Endodermal cell (in vitro differentiated cells): Measurements from ENCODE around the gene APPBP2. TPM values are rescaled to one million over a fixed set of nuclear protein-coding genes. Genes with fewer than 3 reads are reported as not detected.
"Not testable (repeated sequence)": the region's sequence is repeated elsewhere in the genome, so short reads cannot be mapped to it uniquely, and the experiment has no call there.

Experiments used
- DNase-seq: peaks from one replicate; pipeline ENCODE4 v3.0.0-alpha.2; 2017
- H3K27ac ChIP-seq: 2 replicates; pipeline ENCODE4 v1.5.1; 2013; ENCODE audit warnings: mild to moderate bottlenecking, low read depth, low read length, moderate library complexity
- H3K27me3 ChIP-seq: 2 replicates; pipeline ENCODE4 v1.6.1; 2013; ENCODE audit warnings: mild to moderate bottlenecking, low read length, moderate library complexity; ENCODE audit not compliant: insufficient read depth, control insufficient read depth, poor library complexity, severe bottlenecking
- H3K36me3 ChIP-seq: 2 replicates; pipeline ENCODE4 v1.7.0; 2013; ENCODE audit warnings: mild to moderate bottlenecking, low read length, moderate library complexity; ENCODE audit not compliant: control insufficient read depth, insufficient read depth
- H3K4me1 ChIP-seq: one replicate; pipeline ENCODE4 v1.7.0; 2013; ENCODE audit warnings: low read length; ENCODE audit not compliant: control insufficient read depth, insufficient read depth
- H3K4me3 ChIP-seq: 2 replicates; pipeline ENCODE4 v1.5.1; 2013; ENCODE audit warnings: mild to moderate bottlenecking, low read length, moderate library complexity
- H3K9ac ChIP-seq: 2 replicates; pipeline ENCODE4 v1.6.1; 2013; ENCODE audit warnings: mild to moderate bottlenecking, low read length, moderate library complexity; ENCODE audit not compliant: poor library complexity, severe bottlenecking; ENCODE audit errors: extremely low read depth
- H3K9me3 ChIP-seq: 2 replicates; pipeline ENCODE4 v1.6.1; 2013; ENCODE audit warnings: mild to moderate bottlenecking, low read length, moderate library complexity; ENCODE audit not compliant: control insufficient read depth
- H3K27ac Mint-ChIP-seq: 2 replicates; pipeline ENCODE4 v1.8.0; 2020; ENCODE audit warnings: mixed read lengths
- H3K27me3 Mint-ChIP-seq: 2 replicates; pipeline ENCODE4 v1.8.0; 2021; ENCODE audit warnings: mild to moderate bottlenecking, mixed read lengths; ENCODE audit not compliant: insufficient read depth
- H3K36me3 Mint-ChIP-seq: 2 replicates; pipeline ENCODE4 v1.8.0; 2020; ENCODE audit warnings: low read depth, mixed read lengths
- H3K4me1 Mint-ChIP-seq: 2 replicates; pipeline ENCODE4 v1.8.0; 2020; ENCODE audit warnings: mixed read lengths
- H3K4me3 Mint-ChIP-seq: 2 replicates; pipeline ENCODE4 v1.8.0; 2020; ENCODE audit warnings: mild to moderate bottlenecking, moderate library complexity, mixed read lengths
- H3K9me3 Mint-ChIP-seq: 2 replicates; pipeline ENCODE4 v1.8.0; 2020; ENCODE audit warnings: mild to moderate bottlenecking, mixed read lengths
- CTCF ChIP-seq: fragments of 200-600 bp; sonication (generic); conservative IDR thresholded peaks from 2 replicates; pipeline ENCODE4 v1.5.0; 2021; ENCODE audit warnings: antibody characterized with exemption, mild to moderate bottlenecking
- WGBS, 2 experiments: methylation state at CpG; one replicate each; pipeline versions ENCODE4 v1.1.5 to v1.1.7; 2013; ENCODE audit warnings: missing lambda C conversion rate in 2 of 2, mixed read lengths in 1 of 2; ENCODE audit not compliant: insufficient coverage in 1 of 2, insufficient read length in 1 of 2; 5-methylcytosine and 5-hydroxymethylcytosine counted together
- total RNA-seq, 2 donors: library from RNA; stranded (reverse); fragmentation: NEBNext Ultra II Directional in 1 of 2; extraction: Animal tissue kit (Norgen Biotek cat#: 25700) in 1 of 2; gene quantifications; 2 replicates in 1 of 2; 3 replicates in 1 of 2; pipeline ENCODE4 v1.2.1, GENCODE V29; 2021

The APPBP2 gene
- total RNA-seq, 2 donors from 2014 or later, result 25.3 to 28.1 TPM

DNA sequence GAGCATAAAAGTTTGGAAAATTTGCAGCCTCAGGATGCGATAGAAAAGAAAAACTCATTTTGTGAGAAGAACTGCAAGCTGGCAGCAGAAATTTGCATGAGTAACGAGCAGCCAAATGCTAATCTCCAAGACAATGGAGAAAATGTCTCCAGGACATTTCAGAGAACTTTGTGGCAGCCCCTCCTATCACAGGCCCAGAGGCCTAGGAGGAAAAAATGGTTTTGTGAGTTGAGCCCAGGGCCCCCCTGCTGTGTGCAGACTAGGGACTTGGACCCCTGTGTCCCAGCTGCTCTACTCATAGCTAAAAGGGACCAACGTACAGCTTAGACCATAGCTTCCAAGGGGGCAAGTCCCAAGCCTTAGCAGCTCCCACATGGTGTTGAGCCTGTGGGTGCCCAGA is 34.3 kb downstream of the APPBP2 start:
- H3K4me3 ChIP-seq, result peak overlapping the region; percentile 69
- H3K9me3 ChIP-seq, result peaks cover 99% of the 10 kb centered on the region
- no peak for TF ChIP-seq CTCF
- Mint-ChIP-seq H3K4me3 (no peak overlapping the region), H3K27me3 (peaks cover 2% of the 10 kb centered on the region), H3K36me3 (peaks cover 96% of the 10 kb centered on the region), H3K9me3 (peaks cover 93% of the 10 kb centered on the region), H3K27ac (no peak overlapping the region), H3K4me1 (no peaks in the 10 kb centered on the region)
- WGBS, 2 experiments, result 95 to 96% methylated on average over 2 to 3 of the region's 3 CpGs
- H3K4me1 ChIP-seq, result no peaks in the 10 kb centered on the region
- H3K36me3 ChIP-seq, result peaks cover 98% of the 10 kb centered on the region
- no peaks in the 10 kb centered on the region for H3K27me3 ChIP-seq
- no peak overlapping the region for H3K27ac ChIP-seq
- H3K9ac ChIP-seq, result no peak overlapping the region
- DNase-seq, result peak; percentile 72

- not testable (repeated sequence) for H3K27ac ChIP-seq, H3K9ac ChIP-seq, H3K4me1 Mint-ChIP-seq, H3K4me3 Mint-ChIP-seq, H3K4me1 ChIP-seq, DNase-seq, H3K27me3 ChIP-seq, H3K27me3 Mint-ChIP-seq, H3K27ac Mint-ChIP-seq
- Histone ChIP-seq H3K9me3 (peaks cover 99% of the 10 kb centered on the region), H3K36me3 (peaks cover 86% of the 10 kb centered on the region), H3K4me3 (peak overlapping the region; percentile 55)
- Mint-ChIP-seq H3K36me3 (peaks cover 93% of the 10 kb centered on the region), H3K9me3 (peaks cover 96% of the 10 kb centered on the region)
- 97 to 100% methylated on average over 2 of the region's 2 CpGs for WGBS, 2 experiments
These were observed 35.4 kb downstream of the APPBP2 start for GRCh38 chr17:60490594-60490993.

- H3K27me3 ChIP-seq, result no peaks in the 10 kb centered on the region
- no peak for TF ChIP-seq CTCF
- WGBS, 2 experiments, result 96 to 100% methylated on average over 2 to 4 of the region's 4 CpGs
- Mint-ChIP-seq H3K4me1 (no peaks in the 10 kb centered on the region), H3K9me3 (peaks cover 42% of the 10 kb centered on the region), H3K4me3 (no peak overlapping the region), H3K27ac (no peak overlapping the region), H3K36me3 (peaks cover 34% of the 10 kb centered on the region), H3K27me3 (no peaks in the 10 kb centered on the region)
- no peaks in the 10 kb centered on the region for H3K4me1 ChIP-seq
- H3K9me3 ChIP-seq, result peaks cover 11% of the 10 kb centered on the region
- no peak for DNase-seq
- H3K9ac ChIP-seq, result no peak overlapping the region
- no peak overlapping the region for H3K4me3 ChIP-seq
- H3K36me3 ChIP-seq, result peaks cover 25% of the 10 kb centered on the region
- H3K27ac ChIP-seq, result no peak overlapping the region
These were observed 44.4 kb downstream of the APPBP2 start for GRCh38 chr17:60481604-60482003.

DNA sequence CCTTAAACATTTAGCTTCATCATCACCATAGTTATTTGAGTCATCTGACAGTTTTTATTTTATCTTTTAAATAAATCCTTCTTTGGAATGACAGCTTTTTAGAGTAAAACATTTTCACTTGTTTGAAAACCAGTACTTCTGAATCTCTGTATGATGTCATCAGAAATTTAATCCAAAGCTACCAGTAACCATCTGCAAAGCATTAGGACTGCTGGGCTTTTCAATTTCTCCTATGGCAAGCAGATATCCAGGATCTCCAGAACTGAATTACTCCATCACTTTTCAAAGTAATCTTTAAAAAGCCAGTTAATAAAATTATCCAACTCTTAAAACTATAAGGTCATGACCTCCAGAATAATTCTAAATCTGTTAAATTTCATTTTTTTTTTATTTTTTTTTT is 52.3 kb downstream of the APPBP2 start:
- Mint-ChIP-seq H3K36me3 (peaks cover 46% of the 10 kb centered on the region), H3K9me3 (peaks cover 9% of the 10 kb centered on the region), H3K27ac (no peak overlapping the region), H3K4me1 (no peaks in the 10 kb centered on the region), H3K4me3 (no peak overlapping the region), H3K27me3 (no peaks in the 10 kb centered on the region)
- Histone ChIP-seq H3K9ac (no peak overlapping the region), H3K36me3 (peaks cover 44% of the 10 kb centered on the region), H3K27me3 (no peaks in the 10 kb centered on the region), H3K4me1 (no peaks in the 10 kb centered on the region), H3K9me3 (peaks cover 17% of the 10 kb centered on the region), H3K27ac (no peak overlapping the region), H3K4me3 (no peak overlapping the region)
- no peak for DNase-seq
- no peak for TF ChIP-seq CTCF
